ENCODE measurements around the gene BLOC1S4. TPM values are rescaled to one million over a fixed set of nuclear protein-coding genes. Genes with fewer than 3 reads are reported as not detected.

Gene BLOC1S4
- total RNA-seq, 1 donor from 2014 or later: 19.1 TPM

GRCh38 chr4:6695660-6696610 lies 20.0 kb upstream of the BLOC1S4 start:
- Mint-ChIP-seq H3K9me3 (no peaks in the 10 kb centered on the region), H3K27ac (peak overlapping the region; percentile 77), H3K4me1 (ENCODE audit: unreplicated experiment) (peaks cover 27% of the 10 kb centered on the region), H3K4me3 (peak overlapping the region; percentile 45), H3K27me3 (no peaks in the 10 kb centered on the region), H3K36me3 (peaks cover 13% of the 10 kb centered on the region)
- no peak for TF ChIP-seq CTCF (conservative IDR thresholded peaks at IDR 0.05)
- no peak for DNase-seq (ENCODE audit: extremely low spot score, unreplicated experiment)

GRCh38 chr4:6696611-6697010 lies 19.4 kb upstream of the BLOC1S4 start:
- no peaks in the 10 kb centered on the region for H3K9me3 Mint-ChIP-seq
- TF ChIP-seq CTCF (conservative IDR thresholded peaks at IDR 0.05): no peak
- DNase-seq (ENCODE audit: extremely low spot score, unreplicated experiment): no peak
- peaks cover 13% of the 10 kb centered on the region for H3K36me3 Mint-ChIP-seq
- no peaks in the 10 kb centered on the region for H3K27me3 Mint-ChIP-seq
- peaks cover 27% of the 10 kb centered on the region for H3K4me1 Mint-ChIP-seq (ENCODE audit: unreplicated experiment)
- peak overlapping the region; percentile 5 for H3K4me3 Mint-ChIP-seq
- peak overlapping the region; percentile 77 for H3K27ac Mint-ChIP-seq

GRCh38 chr4:6697131-6697530 lies 18.8 kb upstream of the BLOC1S4 start:
- no peaks in the 10 kb centered on the region for H3K9me3 Mint-ChIP-seq
- H3K4me3 Mint-ChIP-seq: no peak overlapping the region
- peaks cover 13% of the 10 kb centered on the region for H3K36me3 Mint-ChIP-seq
- H3K4me1 Mint-ChIP-seq (ENCODE audit: unreplicated experiment): peaks cover 27% of the 10 kb centered on the region
- no peak for DNase-seq (ENCODE audit: extremely low spot score, unreplicated experiment)
- peak overlapping the region; percentile 77 for H3K27ac Mint-ChIP-seq
- no peaks in the 10 kb centered on the region for H3K27me3 Mint-ChIP-seq
- TF ChIP-seq CTCF (conservative IDR thresholded peaks at IDR 0.05): no peak

GRCh38 chr4:6699388-6699787 lies 16.6 kb upstream of the BLOC1S4 start:
- H3K36me3 Mint-ChIP-seq: peaks cover 31% of the 10 kb centered on the region
- no peak overlapping the region for H3K27ac Mint-ChIP-seq
- no peak overlapping the region for H3K4me3 Mint-ChIP-seq
- peaks cover 9% of the 10 kb centered on the region for H3K4me1 Mint-ChIP-seq (ENCODE audit: unreplicated experiment)
- H3K27me3 Mint-ChIP-seq: no peaks in the 10 kb centered on the region
- DNase-seq (ENCODE audit: extremely low spot score, unreplicated experiment): no peak
- TF ChIP-seq CTCF (conservative IDR thresholded peaks at IDR 0.05): no peak
- peaks cover 7% of the 10 kb centered on the region for H3K9me3 Mint-ChIP-seq

- H3K4me1 Mint-ChIP-seq (ENCODE audit: unreplicated experiment): peaks cover 9% of the 10 kb centered on the region
- peaks cover 36% of the 10 kb centered on the region for H3K36me3 Mint-ChIP-seq
- no peak overlapping the region for H3K4me3 Mint-ChIP-seq
Observed at GRCh38 chr4:6699903-6700302, 16.1 kb upstream of the BLOC1S4 start.

More at GRCh38 chr4:6699903-6700302, 16.1 kb upstream of the BLOC1S4 start:
- peaks cover 12% of the 10 kb centered on the region for H3K9me3 Mint-ChIP-seq
- TF ChIP-seq CTCF (conservative IDR thresholded peaks at IDR 0.05): no peak
- no peak for DNase-seq (ENCODE audit: extremely low spot score, unreplicated experiment)
- no peak overlapping the region for H3K27ac Mint-ChIP-seq
- H3K27me3 Mint-ChIP-seq: no peaks in the 10 kb centered on the region
